Stimulated activated naive CD8-positive, alpha-beta T cell treated with anti-CD3 and anti-CD28 coated beads, Interleukin-15, Interleukin-2, amounts not matched to agents 100 ng/mL and 50 ng/mL, for 24 hours (primary cell): Measurements from ENCODE around the gene MAGEB1.

Experiments
- H3K27ac Mint-ChIP-seq: one replicate; pipeline ENCODE4 v1.8.0; 2021; ENCODE audit warnings: mild to moderate bottlenecking, mixed read lengths
- H3K27me3 Mint-ChIP-seq: one replicate; pipeline ENCODE4 v1.8.0; 2021; ENCODE audit warnings: mixed read lengths
- H3K36me3 Mint-ChIP-seq: one replicate; pipeline ENCODE4 v1.8.0; 2021; ENCODE audit warnings: low read depth, mixed read lengths
- H3K4me1 Mint-ChIP-seq: one replicate; pipeline ENCODE4 v1.8.0; 2021; ENCODE audit warnings: low read depth, mixed read lengths
- H3K4me3 Mint-ChIP-seq: one replicate; pipeline ENCODE4 v1.8.0; 2021; ENCODE audit warnings: mild to moderate bottlenecking, mixed read lengths
- H3K9me3 Mint-ChIP-seq: one replicate; pipeline ENCODE4 v1.8.0; 2021; ENCODE audit warnings: mixed read lengths

The MAGEB1 gene

GRCh38 chrX:30270639-30271038 lies 23.7 kb downstream of the MAGEB1 start:
- Mint-ChIP-seq H3K36me3 (no peaks in the 10 kb centered on the region), H3K4me1 (no peaks in the 10 kb centered on the region), H3K9me3 (no peaks in the 10 kb centered on the region), H3K27ac (no peak overlapping the region), H3K4me3 (no peak overlapping the region), H3K27me3 (no peaks in the 10 kb centered on the region)

GRCh38 chrX:30275498-30275897 lies 28.6 kb downstream of the MAGEB1 start:
- Mint-ChIP-seq H3K9me3 (no peaks in the 10 kb centered on the region), H3K36me3 (no peaks in the 10 kb centered on the region), H3K4me1 (no peaks in the 10 kb centered on the region), H3K27ac (no peak overlapping the region), H3K4me3 (no peak overlapping the region), H3K27me3 (no peaks in the 10 kb centered on the region)

- Mint-ChIP-seq H3K4me1 (no peaks in the 10 kb centered on the region), H3K4me3 (no peak overlapping the region), H3K27me3 (no peaks in the 10 kb centered on the region), H3K36me3 (no peaks in the 10 kb centered on the region), H3K9me3 (no peaks in the 10 kb centered on the region), H3K27ac (no peak overlapping the region)
These were observed 31.4 kb downstream of the MAGEB1 start for GRCh38 chrX:30278365-30278764.

- Mint-ChIP-seq H3K9me3 (no peaks in the 10 kb centered on the region), H3K27me3 (no peaks in the 10 kb centered on the region), H3K4me3 (no peak overlapping the region), H3K4me1 (peaks cover 3% of the 10 kb centered on the region), H3K36me3 (no peaks in the 10 kb centered on the region), H3K27ac (no peak overlapping the region)
These were observed 33.5 kb downstream of the MAGEB1 start for GRCh38 chrX:30280428-30280827.

- Mint-ChIP-seq H3K36me3 (no peaks in the 10 kb centered on the region), H3K27me3 (no peaks in the 10 kb centered on the region), H3K9me3 (no peaks in the 10 kb centered on the region), H3K4me3 (no peak overlapping the region), H3K4me1 (peaks cover 3% of the 10 kb centered on the region), H3K27ac (no peak overlapping the region)
These were observed 35.6 kb downstream of the MAGEB1 start for GRCh38 chrX:30282527-30282926.

GRCh38 chrX:30283456-30284200 lies 36.7 kb downstream of the MAGEB1 start:
- Mint-ChIP-seq H3K4me3 (no peak overlapping the region), H3K9me3 (no peaks in the 10 kb centered on the region), H3K4me1 (peaks cover 3% of the 10 kb centered on the region), H3K36me3 (no peaks in the 10 kb centered on the region), H3K27me3 (no peaks in the 10 kb centered on the region), H3K27ac (no peak overlapping the region)

GRCh38 chrX:30296408-30297254 lies 49.7 kb downstream of the MAGEB1 start:
- Mint-ChIP-seq H3K36me3 (no peaks in the 10 kb centered on the region), H3K4me3 (no peak overlapping the region)

GRCh38 chrX:30301208-30301607 lies 54.3 kb downstream of the MAGEB1 start:
- Mint-ChIP-seq H3K9me3 (no peaks in the 10 kb centered on the region), H3K27ac (no peak overlapping the region), H3K27me3 (peaks cover under 1% of the 10 kb centered on the region), H3K36me3 (no peaks in the 10 kb centered on the region), H3K4me3 (no peak overlapping the region), H3K4me1 (no peaks in the 10 kb centered on the region)

More at GRCh38 chrX:30296408-30297254, 49.7 kb downstream of the MAGEB1 start:
- no peaks in the 10 kb centered on the region for H3K27me3 Mint-ChIP-seq
- H3K4me1 Mint-ChIP-seq, result no peaks in the 10 kb centered on the region
- no peak overlapping the region for H3K27ac Mint-ChIP-seq
- H3K9me3 Mint-ChIP-seq, result no peaks in the 10 kb centered on the region
